ENCODE results near the gene ERMAP.

ERMAP gene

DNA sequence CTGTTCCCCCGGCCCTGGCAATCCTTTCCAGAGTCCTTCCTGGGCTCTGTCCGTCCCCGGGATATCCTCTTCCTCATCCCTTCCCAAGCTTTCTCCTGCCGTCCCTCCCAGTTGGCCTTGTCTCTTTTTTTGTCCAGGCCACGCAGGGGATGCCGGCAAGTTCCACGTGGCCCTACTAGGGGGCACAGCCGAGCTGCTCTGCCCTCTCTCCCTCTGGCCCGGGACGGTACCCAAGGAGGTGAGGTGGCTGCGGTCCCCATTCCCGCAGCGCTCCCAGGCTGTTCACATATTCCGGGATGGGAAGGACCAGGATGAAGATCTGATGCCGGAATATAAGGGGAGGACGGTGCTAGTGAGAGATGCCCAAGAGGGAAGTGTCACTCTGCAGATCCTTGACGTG lies 13.7 kb downstream of the ERMAP start:
- TF ChIP-seq, protein P1, sequence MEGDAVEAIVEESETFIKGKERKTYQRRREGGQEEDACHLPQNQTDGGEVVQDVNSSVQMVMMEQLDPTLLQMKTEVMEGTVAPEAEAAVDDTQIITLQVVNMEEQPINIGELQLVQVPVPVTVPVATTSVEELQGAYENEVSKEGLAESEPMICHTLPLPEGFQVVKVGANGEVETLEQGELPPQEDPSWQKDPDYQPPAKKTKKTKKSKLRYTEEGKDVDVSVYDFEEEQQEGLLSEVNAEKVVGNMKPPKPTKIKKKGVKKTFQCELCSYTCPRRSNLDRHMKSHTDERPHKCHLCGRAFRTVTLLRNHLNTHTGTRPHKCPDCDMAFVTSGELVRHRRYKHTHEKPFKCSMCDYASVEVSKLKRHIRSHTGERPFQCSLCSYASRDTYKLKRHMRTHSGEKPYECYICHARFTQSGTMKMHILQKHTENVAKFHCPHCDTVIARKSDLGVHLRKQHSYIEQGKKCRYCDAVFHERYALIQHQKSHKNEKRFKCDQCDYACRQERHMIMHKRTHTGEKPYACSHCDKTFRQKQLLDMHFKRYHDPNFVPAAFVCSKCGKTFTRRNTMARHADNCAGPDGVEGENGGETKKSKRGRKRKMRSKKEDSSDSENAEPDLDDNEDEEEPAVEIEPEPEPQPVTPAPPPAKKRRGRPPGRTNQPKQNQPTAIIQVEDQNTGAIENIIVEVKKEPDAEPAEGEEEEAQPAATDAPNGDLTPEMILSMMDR (conservative IDR thresholded peaks at IDR 0.05; ENCODE audit: control insufficient read depth, insufficient read depth, low read depth, low read length): no peak
- DNase-seq (ENCODE audit: low read depth): no peak
- no peak overlapping the region for H3K4me3 ChIP-seq (ENCODE audit: control insufficient read depth, low read depth, low read length)

- no peak for DNase-seq (ENCODE audit: low read depth)
- H3K4me3 ChIP-seq (ENCODE audit: control insufficient read depth, low read depth, low read length): no peak overlapping the region
- TF ChIP-seq, protein P1 (conservative IDR thresholded peaks at IDR 0.05; ENCODE audit: control insufficient read depth, insufficient read depth, low read depth, low read length): no peak
These were observed 14.4 kb downstream of the ERMAP start for GRCh38 chr1:42831273-42831672.

GRCh38 chr1:42832641-42833240 lies 15.8 kb downstream of the ERMAP start:
- no peak overlapping the region for H3K4me3 ChIP-seq (ENCODE audit: control insufficient read depth, low read depth, low read length)
- no peak for DNase-seq (ENCODE audit: low read depth)
- TF ChIP-seq, protein P1 (conservative IDR thresholded peaks at IDR 0.05; ENCODE audit: control insufficient read depth, insufficient read depth, low read depth, low read length): no peak

GRCh38 chr1:42833981-42834380 lies 17.1 kb downstream of the ERMAP start:
- H3K4me3 ChIP-seq (ENCODE audit: control insufficient read depth, low read depth, low read length): no peak overlapping the region
- TF ChIP-seq, protein P1 (conservative IDR thresholded peaks at IDR 0.05; ENCODE audit: control insufficient read depth, insufficient read depth, low read depth, low read length): no peak
- DNase-seq (ENCODE audit: low read depth): no peak

- TF ChIP-seq, protein P1 (conservative IDR thresholded peaks at IDR 0.05; ENCODE audit: control insufficient read depth, insufficient read depth, low read depth, low read length): no peak
- no peak for DNase-seq (ENCODE audit: low read depth)
- H3K4me3 ChIP-seq (ENCODE audit: control insufficient read depth, low read depth, low read length): no peak overlapping the region
These were observed 17.9 kb downstream of the ERMAP start for GRCh38 chr1:42834803-42835202.

- H3K4me3 ChIP-seq (ENCODE audit: control insufficient read depth, low read depth, low read length): no peak overlapping the region
- TF ChIP-seq, protein P1 (conservative IDR thresholded peaks at IDR 0.05; ENCODE audit: control insufficient read depth, insufficient read depth, low read depth, low read length): no peak
- DNase-seq (ENCODE audit: low read depth): no peak
These were observed 18.5 kb downstream of the ERMAP start for GRCh38 chr1:42835422-42835821.

- DNase-seq (ENCODE audit: low read depth): no peak
- TF ChIP-seq, protein P1 (conservative IDR thresholded peaks at IDR 0.05; ENCODE audit: control insufficient read depth, insufficient read depth, low read depth, low read length): no peak
- H3K4me3 ChIP-seq (ENCODE audit: control insufficient read depth, low read depth, low read length): no peak overlapping the region
These were observed 20.8 kb downstream of the ERMAP start for GRCh38 chr1:42837709-42838108.
